ENCODE data around the gene RCVRN.

Gene RCVRN

GRCh38 chr17:9887508-9887907 lies 17.6 kb downstream of the RCVRN start:
- H3K4me3 ChIP-seq (ENCODE audit: low read length), result no peak overlapping the region
- no peaks in the 10 kb centered on the region for H3K27me3 ChIP-seq (ENCODE audit: control insufficient read depth, insufficient read depth, low read length)
- no peaks in the 10 kb centered on the region for H3K9me3 ChIP-seq (ENCODE audit: control insufficient read depth, low read length)
- no peak overlapping the region for H3K9ac ChIP-seq (ENCODE audit: low read length)
- H3K36me3 ChIP-seq (ENCODE audit: control insufficient read depth, insufficient read depth, low read length), result no peaks in the 10 kb centered on the region
- H3K4me1 ChIP-seq (ENCODE audit: control insufficient read depth, insufficient read depth, low read length), result no peaks in the 10 kb centered on the region

- Histone ChIP-seq H3K4me3 (ENCODE audit: low read length) (no peak overlapping the region), H3K9me3 (ENCODE audit: control insufficient read depth, low read length) (no peaks in the 10 kb centered on the region), H3K27me3 (ENCODE audit: control insufficient read depth, insufficient read depth, low read length) (no peaks in the 10 kb centered on the region), H3K9ac (ENCODE audit: low read length) (no peak overlapping the region), H3K36me3 (ENCODE audit: control insufficient read depth, insufficient read depth, low read length) (no peaks in the 10 kb centered on the region), H3K4me1 (ENCODE audit: control insufficient read depth, insufficient read depth, low read length) (no peaks in the 10 kb centered on the region)
These were observed 18.7 kb downstream of the RCVRN start for GRCh38 chr17:9886141-9886930.

GRCh38 chr17:9883451-9883850 lies 21.6 kb downstream of the RCVRN start:
- Histone ChIP-seq H3K4me3 (ENCODE audit: low read length) (no peak overlapping the region), H3K4me1 (ENCODE audit: control insufficient read depth, insufficient read depth, low read length) (no peaks in the 10 kb centered on the region), H3K27me3 (ENCODE audit: control insufficient read depth, insufficient read depth, low read length) (no peaks in the 10 kb centered on the region), H3K9ac (ENCODE audit: low read length) (no peak overlapping the region), H3K9me3 (ENCODE audit: control insufficient read depth, low read length) (no peaks in the 10 kb centered on the region), H3K36me3 (ENCODE audit: control insufficient read depth, insufficient read depth, low read length) (no peaks in the 10 kb centered on the region)

- H3K27me3 ChIP-seq (ENCODE audit: control insufficient read depth, insufficient read depth, low read length), result no peaks in the 10 kb centered on the region
- no peaks in the 10 kb centered on the region for H3K4me1 ChIP-seq (ENCODE audit: control insufficient read depth, insufficient read depth, low read length)
- H3K9ac ChIP-seq (ENCODE audit: low read length), result no peak overlapping the region
- no peaks in the 10 kb centered on the region for H3K9me3 ChIP-seq (ENCODE audit: control insufficient read depth, low read length)
- H3K36me3 ChIP-seq (ENCODE audit: control insufficient read depth, insufficient read depth, low read length), result no peaks in the 10 kb centered on the region
- no peak overlapping the region for H3K4me3 ChIP-seq (ENCODE audit: low read length)
These were observed 24.5 kb downstream of the RCVRN start for GRCh38 chr17:9880582-9880999.

GRCh38 chr17:9878786-9879525 lies 26.1 kb downstream of the RCVRN start:
- no peak overlapping the region for H3K4me3 ChIP-seq (ENCODE audit: low read length)
- no peaks in the 10 kb centered on the region for H3K36me3 ChIP-seq (ENCODE audit: control insufficient read depth, insufficient read depth, low read length)
- H3K27me3 ChIP-seq (ENCODE audit: control insufficient read depth, insufficient read depth, low read length), result no peaks in the 10 kb centered on the region
- no peaks in the 10 kb centered on the region for H3K4me1 ChIP-seq (ENCODE audit: control insufficient read depth, insufficient read depth, low read length)
- no peak overlapping the region for H3K9ac ChIP-seq (ENCODE audit: low read length)
- no peaks in the 10 kb centered on the region for H3K9me3 ChIP-seq (ENCODE audit: control insufficient read depth, low read length)

- Histone ChIP-seq H3K9me3 (ENCODE audit: control insufficient read depth, low read length) (no peaks in the 10 kb centered on the region), H3K4me3 (ENCODE audit: low read length) (no peak overlapping the region), H3K4me1 (ENCODE audit: control insufficient read depth, insufficient read depth, low read length) (no peaks in the 10 kb centered on the region), H3K27me3 (ENCODE audit: control insufficient read depth, insufficient read depth, low read length) (no peaks in the 10 kb centered on the region), H3K36me3 (ENCODE audit: control insufficient read depth, insufficient read depth, low read length) (no peaks in the 10 kb centered on the region), H3K9ac (ENCODE audit: low read length) (no peak overlapping the region)
These were observed 26.7 kb downstream of the RCVRN start for GRCh38 chr17:9878356-9878755.

GRCh38 chr17:9875441-9875840 lies 29.6 kb downstream of the RCVRN start:
- H3K4me1 ChIP-seq (ENCODE audit: control insufficient read depth, insufficient read depth, low read length), result no peaks in the 10 kb centered on the region
- no peaks in the 10 kb centered on the region for H3K36me3 ChIP-seq (ENCODE audit: control insufficient read depth, insufficient read depth, low read length)
- no peaks in the 10 kb centered on the region for H3K27me3 ChIP-seq (ENCODE audit: control insufficient read depth, insufficient read depth, low read length)
- no peaks in the 10 kb centered on the region for H3K9me3 ChIP-seq (ENCODE audit: control insufficient read depth, low read length)
- H3K4me3 ChIP-seq (ENCODE audit: low read length), result no peak overlapping the region
- H3K9ac ChIP-seq (ENCODE audit: low read length), result no peak overlapping the region

- H3K9me3 ChIP-seq (ENCODE audit: control insufficient read depth, low read length), result no peaks in the 10 kb centered on the region
- H3K4me3 ChIP-seq (ENCODE audit: low read length), result no peak overlapping the region
- H3K36me3 ChIP-seq (ENCODE audit: control insufficient read depth, insufficient read depth, low read length), result no peaks in the 10 kb centered on the region
- H3K27me3 ChIP-seq (ENCODE audit: control insufficient read depth, insufficient read depth, low read length), result no peaks in the 10 kb centered on the region
- H3K4me1 ChIP-seq (ENCODE audit: control insufficient read depth, insufficient read depth, low read length), result no peaks in the 10 kb centered on the region
- no peak overlapping the region for H3K9ac ChIP-seq (ENCODE audit: low read length)
These were observed 30.3 kb downstream of the RCVRN start for GRCh38 chr17:9874722-9875121.

GRCh38 chr17:9872852-9873251 lies 32.2 kb downstream of the RCVRN start:
- Histone ChIP-seq H3K4me3 (ENCODE audit: low read length) (no peak overlapping the region), H3K9ac (ENCODE audit: low read length) (no peak overlapping the region), H3K4me1 (ENCODE audit: control insufficient read depth, insufficient read depth, low read length) (no peaks in the 10 kb centered on the region), H3K9me3 (ENCODE audit: control insufficient read depth, low read length) (no peaks in the 10 kb centered on the region), H3K27me3 (ENCODE audit: control insufficient read depth, insufficient read depth, low read length) (no peaks in the 10 kb centered on the region), H3K36me3 (ENCODE audit: control insufficient read depth, insufficient read depth, low read length) (no peaks in the 10 kb centered on the region)

GRCh38 chr17:9868552-9868951 lies 36.5 kb downstream of the RCVRN start:
- H3K4me1 ChIP-seq (ENCODE audit: control insufficient read depth, insufficient read depth, low read length), result no peaks in the 10 kb centered on the region
- H3K27me3 ChIP-seq (ENCODE audit: control insufficient read depth, insufficient read depth, low read length), result no peaks in the 10 kb centered on the region
- H3K4me3 ChIP-seq (ENCODE audit: low read length), result no peak overlapping the region
- H3K36me3 ChIP-seq (ENCODE audit: control insufficient read depth, insufficient read depth, low read length), result no peaks in the 10 kb centered on the region
- H3K9me3 ChIP-seq (ENCODE audit: control insufficient read depth, low read length), result no peaks in the 10 kb centered on the region
- no peak overlapping the region for H3K9ac ChIP-seq (ENCODE audit: low read length)

GRCh38 chr17:9865586-9865985 lies 39.5 kb downstream of the RCVRN start:
- Histone ChIP-seq H3K9ac (ENCODE audit: low read length) (no peak overlapping the region), H3K27me3 (ENCODE audit: control insufficient read depth, insufficient read depth, low read length) (no peaks in the 10 kb centered on the region), H3K9me3 (ENCODE audit: control insufficient read depth, low read length) (no peaks in the 10 kb centered on the region), H3K4me1 (ENCODE audit: control insufficient read depth, insufficient read depth, low read length) (no peaks in the 10 kb centered on the region), H3K36me3 (ENCODE audit: control insufficient read depth, insufficient read depth, low read length) (no peaks in the 10 kb centered on the region), H3K4me3 (ENCODE audit: low read length) (no peak overlapping the region)

GRCh38 chr17:9862949-9863348 lies 42.1 kb downstream of the RCVRN start:
- no peak overlapping the region for H3K4me3 ChIP-seq (ENCODE audit: low read length)
- no peaks in the 10 kb centered on the region for H3K36me3 ChIP-seq (ENCODE audit: control insufficient read depth, insufficient read depth, low read length)
- H3K9me3 ChIP-seq (ENCODE audit: control insufficient read depth, low read length), result no peaks in the 10 kb centered on the region
- H3K4me1 ChIP-seq (ENCODE audit: control insufficient read depth, insufficient read depth, low read length), result no peaks in the 10 kb centered on the region
- no peak overlapping the region for H3K9ac ChIP-seq (ENCODE audit: low read length)
- H3K27me3 ChIP-seq (ENCODE audit: control insufficient read depth, insufficient read depth, low read length), result no peaks in the 10 kb centered on the region

All from mucosa of stomach (tissue), 1 donor.